Mucosa of rectum (tissue), 2 donors: Measurements from ENCODE around the gene RPLP2.

Experiments
- H3K27ac ChIP-seq, 2 donors: one replicate each; pipeline ENCODE4 v1.7.0; 2013; ENCODE audit warnings: inconsistent platforms in 2 of 2, low read depth in 2 of 2, low read length in 2 of 2
- H3K27me3 ChIP-seq, 2 donors: one replicate each; pipeline ENCODE4 v1.7.0; 2013; ENCODE audit warnings: low read length in 2 of 2; ENCODE audit not compliant: control insufficient read depth in 2 of 2, insufficient read depth in 2 of 2
- H3K36me3 ChIP-seq, 2 donors: one replicate each; pipeline ENCODE4 v1.7.0; 2013; ENCODE audit warnings: low read length in 2 of 2; ENCODE audit not compliant: control insufficient read depth in 2 of 2, insufficient read depth in 2 of 2
- H3K4me1 ChIP-seq, 2 donors: one replicate each; pipeline ENCODE4 v1.7.0; 2013; ENCODE audit warnings: low read length in 2 of 2, mild to moderate bottlenecking in 1 of 2; ENCODE audit not compliant: control insufficient read depth in 2 of 2, insufficient read depth in 2 of 2
- H3K4me3 ChIP-seq, 2 donors: one replicate each; pipeline ENCODE4 v1.7.0; 2013; ENCODE audit warnings: low read length in 2 of 2
- H3K9ac ChIP-seq, 2 donors: one replicate each; pipeline ENCODE4 v1.7.0; 2013; ENCODE audit warnings: low read length in 2 of 2, low read depth in 1 of 2, mild to moderate bottlenecking in 1 of 2
- H3K9me3 ChIP-seq, 2 donors: one replicate each; pipeline ENCODE4 v1.7.0; 2013; ENCODE audit warnings: low read length in 2 of 2; ENCODE audit not compliant: control insufficient read depth in 2 of 2
- donor health status: healthy.
- donor health status: Normal muscosa, but diverticular disease.

RPLP2 gene

DNA sequence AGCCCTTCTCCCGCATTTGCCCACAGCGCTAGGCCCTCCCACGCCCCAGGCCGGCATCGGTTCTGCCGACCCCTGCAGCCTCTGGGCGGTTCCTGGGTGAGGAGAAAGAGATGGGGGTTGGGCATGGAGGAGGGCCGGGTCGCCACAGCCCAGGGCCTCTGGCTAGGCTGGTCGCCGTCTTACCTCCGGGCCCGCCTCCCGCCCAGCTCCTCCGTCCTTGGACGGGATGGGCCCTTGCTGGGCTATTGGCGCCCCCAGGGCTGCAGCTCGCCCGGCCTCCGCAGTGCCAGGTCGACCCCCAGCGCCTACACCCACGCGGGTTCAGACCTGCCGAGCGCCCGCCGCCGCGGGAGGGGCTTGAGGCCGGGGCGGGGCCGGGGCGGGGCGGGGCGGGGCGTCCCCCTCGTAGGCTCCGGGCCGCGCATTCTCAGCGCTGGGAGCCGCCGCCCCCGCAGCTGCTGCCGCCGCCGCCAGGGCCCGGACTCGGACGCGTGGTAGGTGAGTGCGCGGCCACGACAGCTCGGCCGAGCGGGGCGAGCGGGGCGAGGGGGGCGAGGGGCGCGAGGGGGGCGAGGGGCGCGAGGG is 22.9 kb downstream of the RPLP2 start, which contains the start of gene CD151:
CD151 (plus strand) TSS at position 424 of the 585 bp plus-strand sequence. CDS start 3,118 bp downstream, outside the sequence.
- peak within 1 kb of the TSS; percentile 88 to 92 for H3K9ac ChIP-seq
- peaks cover 64 to 73% of the 10 kb centered on the region in 2 donors for H3K4me1 ChIP-seq
- H3K4me3 ChIP-seq: peak within 1 kb of the TSS; percentile 78 to 83
- H3K9me3 ChIP-seq: no peaks in the 10 kb centered on the region
- H3K27ac ChIP-seq: peak within 1 kb of the TSS; percentile 93 to 95
- peaks cover 12 to 16% of the 10 kb centered on the region in 2 donors for H3K36me3 ChIP-seq
- H3K27me3 ChIP-seq: no peaks in the 10 kb centered on the region

DNA sequence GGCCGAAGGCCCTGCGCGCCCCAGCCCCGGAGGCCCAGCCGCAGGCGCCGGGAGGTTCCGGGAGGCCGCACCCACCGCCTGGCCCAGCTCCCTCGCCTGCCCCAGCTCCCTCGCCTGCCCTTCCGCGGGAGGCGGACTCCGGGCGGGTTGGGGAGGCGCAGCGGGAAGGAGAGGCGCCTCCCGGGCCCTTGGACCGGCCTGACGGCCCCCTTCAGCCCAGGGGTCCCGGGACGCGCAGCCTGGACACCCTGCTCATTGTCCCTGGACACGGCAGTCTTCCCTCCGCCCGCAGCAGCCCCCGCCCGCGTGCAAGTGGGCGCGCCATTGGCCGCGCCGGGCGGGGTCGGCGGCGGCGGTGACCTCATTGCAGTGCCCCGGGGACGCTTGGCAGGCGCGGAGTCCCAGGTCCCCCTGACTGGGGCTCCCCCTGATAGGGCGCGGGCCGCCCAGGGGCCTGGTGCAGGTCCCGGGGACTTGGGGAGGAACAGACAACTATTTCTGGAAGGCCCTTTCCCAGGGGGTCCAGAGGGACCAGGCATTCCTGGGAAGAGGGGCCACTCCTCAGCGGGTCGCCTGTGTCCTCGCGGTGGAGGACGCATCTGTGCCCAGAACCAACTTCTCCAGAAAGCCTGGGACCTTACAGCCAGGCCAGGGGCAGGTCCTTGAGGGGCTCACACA is 23.5 kb downstream of the RPLP2 start:
- peak overlapping the region; percentile 88 to 92 for H3K9ac ChIP-seq
- no peaks in the 10 kb centered on the region for H3K27me3 ChIP-seq
- peak overlapping the region; percentile 93 to 95 for H3K27ac ChIP-seq

DNA sequence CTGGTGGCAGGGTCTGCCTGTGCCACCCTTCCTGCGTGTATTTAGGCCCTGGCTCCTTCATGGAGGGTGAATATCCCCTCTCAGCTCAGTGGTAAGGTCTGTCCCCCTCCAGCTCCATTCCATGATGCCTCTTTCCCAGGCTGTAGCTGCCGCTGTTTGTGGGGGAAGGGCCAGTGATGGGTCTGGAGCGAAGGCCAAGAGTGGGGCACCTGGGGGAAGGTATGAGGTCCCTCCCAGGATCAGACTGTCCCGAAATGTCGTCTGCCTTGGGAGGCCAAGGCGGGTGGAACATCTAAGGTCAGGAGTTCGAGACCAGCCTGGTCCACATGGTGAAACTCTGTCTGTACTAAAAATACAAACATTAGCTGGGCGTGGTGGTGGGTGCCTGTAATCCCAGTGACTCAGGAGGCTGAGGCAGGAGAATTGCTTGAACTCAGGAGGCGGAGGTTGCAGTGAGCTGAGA is 24.1 kb downstream of the RPLP2 start:
- Histone ChIP-seq H3K9me3 (no peaks in the 10 kb centered on the region), H3K4me1 (peaks cover 56 to 72% of the 10 kb centered on the region in 2 donors), H3K4me3 (peak overlapping the region; percentile 78 to 83), H3K9ac (peak overlapping the region; percentile 88 to 92), H3K27ac (peak overlapping the region; percentile 93 to 95), H3K36me3 (peaks cover 21 to 22% of the 10 kb centered on the region in 2 donors), H3K27me3 (no peaks in the 10 kb centered on the region)

More for the DNA sequence above, 23.5 kb downstream of the RPLP2 start:
- peaks cover 58 to 72% of the 10 kb centered on the region in 2 donors for H3K4me1 ChIP-seq
- H3K36me3 ChIP-seq: peaks cover 17 to 18% of the 10 kb centered on the region in 2 donors
- peak overlapping the region; percentile 78 to 83 for H3K4me3 ChIP-seq
- no peaks in the 10 kb centered on the region for H3K9me3 ChIP-seq

DNA sequence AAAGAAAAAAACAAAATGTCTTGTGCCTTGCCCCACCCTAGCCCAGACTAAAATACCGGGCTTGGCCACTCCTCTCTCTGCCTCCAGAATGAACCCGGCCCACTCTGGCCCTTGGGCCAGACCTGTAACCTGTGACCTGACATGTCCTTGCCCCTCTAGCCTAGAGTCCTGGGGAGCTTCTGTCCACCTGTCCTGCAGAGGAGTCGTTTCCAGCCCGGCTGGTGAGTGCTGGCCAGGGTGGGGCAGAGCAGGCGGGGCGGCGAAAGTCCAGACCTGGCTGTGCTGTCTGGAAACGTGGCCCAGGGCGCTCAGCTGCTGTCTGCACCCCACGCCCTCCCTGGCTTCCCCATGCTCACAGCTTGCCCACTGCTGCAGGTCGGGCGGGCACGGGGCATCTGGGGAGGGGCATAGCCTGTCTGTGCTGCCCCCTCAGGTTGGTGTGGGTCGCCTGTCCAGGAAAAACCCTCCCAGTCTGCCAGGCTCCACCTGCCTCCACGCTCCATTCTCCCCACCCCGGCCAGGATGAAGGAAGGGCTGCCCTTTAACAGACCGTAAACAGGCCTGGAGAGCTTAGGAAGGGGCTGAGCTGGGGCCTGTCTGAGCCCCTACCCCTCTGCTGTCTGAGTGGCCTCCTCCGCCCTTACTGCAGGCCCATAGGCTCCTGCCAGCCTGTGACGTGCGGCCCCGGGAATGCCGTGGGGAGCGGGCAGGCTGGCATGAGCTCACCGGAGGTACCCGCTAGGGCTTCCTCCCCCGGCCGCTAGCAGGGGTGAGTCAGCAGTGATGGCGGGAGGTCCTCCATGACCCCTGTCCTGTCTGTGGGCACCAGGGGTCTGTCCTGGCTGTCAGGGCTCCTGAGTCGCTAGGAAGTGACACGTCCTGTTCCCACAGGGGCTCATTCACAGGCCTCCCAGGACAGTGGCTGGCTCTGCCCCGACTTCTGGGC is 24.9 kb downstream of the RPLP2 start:
- Histone ChIP-seq H3K9me3 (no peaks in the 10 kb centered on the region), H3K9ac (peak overlapping the region; percentile 63 to 81), H3K27ac (peak overlapping the region; percentile 93 to 95), H3K36me3 (peaks cover 26 to 29% of the 10 kb centered on the region in 2 donors), H3K4me3 (peak overlapping the region; percentile 56 to 78), H3K4me1 (peaks cover 51 to 69% of the 10 kb centered on the region in 2 donors), H3K27me3 (no peaks in the 10 kb centered on the region)

DNA sequence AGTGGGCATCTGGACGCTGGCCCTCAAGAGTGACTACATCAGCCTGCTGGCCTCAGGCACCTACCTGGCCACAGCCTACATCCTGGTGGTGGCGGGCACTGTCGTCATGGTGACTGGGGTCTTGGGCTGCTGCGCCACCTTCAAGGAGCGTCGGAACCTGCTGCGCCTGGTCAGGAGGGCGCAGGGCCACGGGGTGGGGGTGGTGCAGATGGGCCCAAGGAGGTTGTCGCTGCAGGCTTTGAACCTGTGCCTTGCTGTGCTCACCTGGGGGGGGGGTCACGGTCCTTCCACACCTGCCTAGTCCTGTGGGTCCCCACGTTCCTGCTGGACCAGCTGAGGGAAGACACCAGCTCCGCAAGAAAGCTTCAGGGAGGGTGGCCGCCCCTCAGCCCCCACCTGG is 26.5 kb downstream of the RPLP2 start:
- H3K36me3 ChIP-seq: peaks cover 33 to 41% of the 10 kb centered on the region in 2 donors
- H3K9ac ChIP-seq: no peak overlapping the region
- H3K4me3 ChIP-seq: no peak overlapping the region
- peaks cover 46 to 60% of the 10 kb centered on the region in 2 donors for H3K4me1 ChIP-seq
- no peaks in the 10 kb centered on the region for H3K27me3 ChIP-seq
- no peak overlapping the region for H3K27ac ChIP-seq
- no peaks in the 10 kb centered on the region for H3K9me3 ChIP-seq

DNA sequence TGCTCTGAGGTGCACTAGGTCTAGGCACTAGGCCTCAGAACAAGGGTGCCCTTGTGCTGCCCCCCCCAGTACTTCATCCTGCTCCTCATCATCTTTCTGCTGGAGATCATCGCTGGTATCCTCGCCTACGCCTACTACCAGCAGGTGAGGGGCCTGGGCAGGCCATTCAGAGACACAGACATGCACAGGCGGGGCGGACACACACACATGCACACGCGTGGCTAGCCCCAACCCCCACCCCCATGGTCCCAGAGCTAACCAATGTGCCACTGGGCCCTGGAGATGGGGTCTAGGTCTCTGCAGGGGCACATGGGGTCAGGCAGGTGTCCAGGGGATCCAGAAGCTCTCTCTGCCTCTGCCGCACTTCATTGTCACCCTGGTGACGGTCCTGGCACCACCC is 26.9 kb downstream of the RPLP2 start:
- H3K9me3 ChIP-seq: no peaks in the 10 kb centered on the region
- peaks cover 45 to 61% of the 10 kb centered on the region in 2 donors for H3K4me1 ChIP-seq
- H3K4me3 ChIP-seq: no peak overlapping the region
- H3K27ac ChIP-seq: no peak overlapping the region
- peak overlapping the region in 1 of 2 donors; percentile 15 for H3K9ac ChIP-seq
- no peaks in the 10 kb centered on the region for H3K27me3 ChIP-seq
- peaks cover 33 to 41% of the 10 kb centered on the region in 2 donors for H3K36me3 ChIP-seq

DNA sequence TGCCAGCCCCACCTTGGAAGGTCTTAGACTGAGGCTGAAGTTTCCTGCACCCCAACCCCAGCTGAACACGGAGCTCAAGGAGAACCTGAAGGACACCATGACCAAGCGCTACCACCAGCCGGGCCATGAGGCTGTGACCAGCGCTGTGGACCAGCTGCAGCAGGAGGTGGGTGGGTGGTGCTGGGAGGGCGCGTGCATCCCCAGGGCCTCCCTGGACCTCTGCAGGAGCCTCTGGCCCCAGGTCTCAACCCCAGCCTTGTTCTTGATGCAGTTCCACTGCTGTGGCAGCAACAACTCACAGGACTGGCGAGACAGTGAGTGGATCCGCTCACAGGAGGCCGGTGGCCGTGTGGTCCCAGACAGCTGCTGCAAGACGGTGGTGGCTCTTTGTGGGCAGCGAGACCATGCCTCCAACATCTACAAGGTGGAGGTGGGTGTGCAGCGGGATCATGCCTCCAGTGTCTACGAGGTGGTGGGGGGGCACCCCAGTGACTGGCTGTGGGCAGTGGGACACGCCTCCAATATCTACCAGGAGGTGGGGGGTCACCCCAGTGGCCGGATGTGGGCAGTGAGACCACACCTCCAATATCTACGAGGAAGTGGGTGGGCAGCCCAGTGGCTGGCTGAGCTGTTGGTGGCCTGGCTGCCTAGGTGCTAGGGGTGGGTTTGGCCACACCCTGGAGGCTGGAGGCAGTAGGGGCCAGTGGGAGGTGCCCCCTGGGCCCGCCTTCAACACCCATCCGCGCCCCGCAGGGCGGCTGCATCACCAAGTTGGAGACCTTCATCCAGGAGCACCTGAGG is 27.6 kb downstream of the RPLP2 start:
- Histone ChIP-seq H3K4me1 (peaks cover 40 to 55% of the 10 kb centered on the region in 2 donors), H3K36me3 (peaks cover 33 to 41% of the 10 kb centered on the region in 2 donors)

DNA sequence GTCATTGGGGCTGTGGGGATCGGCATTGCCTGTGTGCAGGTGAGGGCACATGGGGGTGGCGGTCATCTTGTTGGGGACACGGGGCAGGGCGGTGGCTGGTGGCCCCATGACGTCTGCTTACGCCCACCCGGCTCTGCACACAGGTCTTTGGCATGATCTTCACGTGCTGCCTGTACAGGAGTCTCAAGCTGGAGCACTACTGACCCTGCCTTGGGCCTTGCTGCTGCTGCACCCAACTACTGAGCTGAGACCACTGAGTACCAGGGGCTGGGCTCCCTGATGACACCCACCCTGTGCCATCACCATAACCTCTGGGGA is 28.2 kb downstream of the RPLP2 start:
- H3K27me3 ChIP-seq: no peaks in the 10 kb centered on the region
- no peak overlapping the region for H3K9ac ChIP-seq
- H3K9me3 ChIP-seq: no peaks in the 10 kb centered on the region
- H3K36me3 ChIP-seq: peaks cover 33 to 41% of the 10 kb centered on the region in 2 donors
- no peak overlapping the region for H3K4me3 ChIP-seq
- H3K27ac ChIP-seq: peak overlapping the region; percentile 21 to 23
- peaks cover 38 to 53% of the 10 kb centered on the region in 2 donors for H3K4me1 ChIP-seq

More for the DNA sequence above, 27.6 kb downstream of the RPLP2 start:
- Histone ChIP-seq H3K27me3 (no peaks in the 10 kb centered on the region), H3K9ac (no peak overlapping the region), H3K9me3 (no peaks in the 10 kb centered on the region), H3K4me3 (no peak overlapping the region), H3K27ac (peak overlapping the region in 1 of 2 donors; percentile 21)
